ENCODE results near the gene RPL35A. TPM values are rescaled to one million over a fixed set of nuclear protein-coding genes. Genes with fewer than 3 reads are reported as not detected.
"Not testable (repeated sequence)": the region's sequence is repeated elsewhere in the genome, so short reads cannot be mapped to it uniquely, and the experiment has no call there.

The RPL35A gene
- total and polyA plus RNA-seq, 8 donors: 684 to 2,285 (median 2,101) TPM

DNA sequence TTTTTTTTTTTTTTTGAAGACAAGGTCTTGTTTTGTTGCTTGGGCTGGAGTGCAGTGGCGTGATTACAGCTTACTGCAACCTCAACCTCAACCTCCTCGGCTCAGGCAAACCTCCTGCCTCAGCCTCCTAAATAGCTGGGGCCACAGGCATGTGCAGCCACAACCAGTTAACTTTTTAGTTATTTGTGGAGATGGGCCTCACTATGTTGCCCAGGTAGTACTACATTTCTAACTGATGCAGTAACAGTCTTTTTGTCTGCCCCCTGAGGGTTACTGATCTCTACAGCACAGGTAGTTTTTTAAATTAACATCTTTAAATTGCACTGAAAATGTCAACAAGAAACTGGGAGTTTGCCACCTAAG, 6.6 kb downstream of the RPL35A start:
- peaks cover 10 to 54% of the 10 kb centered on the region in 2 donors for H3K36me3 ChIP-seq
- H3K4me1 ChIP-seq: peaks cover 44 to 82% of the 10 kb centered on the region in 2 donors
- H3K27ac ChIP-seq: peak overlapping the region; percentile 84 to 86

DNA sequence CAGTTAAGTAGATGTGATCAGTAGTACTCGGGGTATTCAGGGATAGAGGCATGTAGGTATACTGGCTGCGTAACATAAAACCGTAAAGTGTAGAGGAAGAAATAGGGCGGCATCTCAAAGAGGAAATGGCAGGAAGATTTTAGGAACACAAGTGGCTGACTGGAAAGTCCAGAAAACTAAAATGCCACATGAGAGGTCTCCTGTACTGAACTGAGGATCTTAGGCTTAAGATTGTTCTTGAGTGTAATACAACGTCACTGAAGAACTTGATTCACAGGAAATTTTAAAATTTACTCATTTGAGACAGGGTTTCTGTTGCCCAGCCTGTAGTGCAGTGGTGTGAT, 7.8 kb downstream of the RPL35A start:
- intact Hi-C loops (cut with DNase I): no loop called here
- Histone ChIP-seq H3K27ac (peak overlapping the region; percentile 84 to 86), H3K4me1 (peaks cover 35 to 71% of the 10 kb centered on the region in 2 donors), H3K9me3 (no peaks in the 10 kb centered on the region), H3K4me3 (peak overlapping the region in 1 of 2 donors; percentile 5), H3K27me3 (no peaks in the 10 kb centered on the region), H3K36me3 (peaks cover 9 to 43% of the 10 kb centered on the region in 2 donors)
- ATAC-seq (peak; percentile 1), DNase-seq (no peak)
- TF ChIP-seq, protein P1, sequence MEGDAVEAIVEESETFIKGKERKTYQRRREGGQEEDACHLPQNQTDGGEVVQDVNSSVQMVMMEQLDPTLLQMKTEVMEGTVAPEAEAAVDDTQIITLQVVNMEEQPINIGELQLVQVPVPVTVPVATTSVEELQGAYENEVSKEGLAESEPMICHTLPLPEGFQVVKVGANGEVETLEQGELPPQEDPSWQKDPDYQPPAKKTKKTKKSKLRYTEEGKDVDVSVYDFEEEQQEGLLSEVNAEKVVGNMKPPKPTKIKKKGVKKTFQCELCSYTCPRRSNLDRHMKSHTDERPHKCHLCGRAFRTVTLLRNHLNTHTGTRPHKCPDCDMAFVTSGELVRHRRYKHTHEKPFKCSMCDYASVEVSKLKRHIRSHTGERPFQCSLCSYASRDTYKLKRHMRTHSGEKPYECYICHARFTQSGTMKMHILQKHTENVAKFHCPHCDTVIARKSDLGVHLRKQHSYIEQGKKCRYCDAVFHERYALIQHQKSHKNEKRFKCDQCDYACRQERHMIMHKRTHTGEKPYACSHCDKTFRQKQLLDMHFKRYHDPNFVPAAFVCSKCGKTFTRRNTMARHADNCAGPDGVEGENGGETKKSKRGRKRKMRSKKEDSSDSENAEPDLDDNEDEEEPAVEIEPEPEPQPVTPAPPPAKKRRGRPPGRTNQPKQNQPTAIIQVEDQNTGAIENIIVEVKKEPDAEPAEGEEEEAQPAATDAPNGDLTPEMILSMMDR (IDR thresholded peaks at IDR 0.05): no peak

More for the DNA sequence above, 6.6 kb downstream of the RPL35A start:
- no peak for DNase-seq
- Histone ChIP-seq H3K4me3 (no peak overlapping the region), H3K9me3 (no peaks in the 10 kb centered on the region), H3K27me3 (no peaks in the 10 kb centered on the region)
- intact Hi-C loops (cut with DNase I): no loop called here
- no peak for ATAC-seq
- TF ChIP-seq, protein P1 (IDR thresholded peaks at IDR 0.05): no peak

DNA sequence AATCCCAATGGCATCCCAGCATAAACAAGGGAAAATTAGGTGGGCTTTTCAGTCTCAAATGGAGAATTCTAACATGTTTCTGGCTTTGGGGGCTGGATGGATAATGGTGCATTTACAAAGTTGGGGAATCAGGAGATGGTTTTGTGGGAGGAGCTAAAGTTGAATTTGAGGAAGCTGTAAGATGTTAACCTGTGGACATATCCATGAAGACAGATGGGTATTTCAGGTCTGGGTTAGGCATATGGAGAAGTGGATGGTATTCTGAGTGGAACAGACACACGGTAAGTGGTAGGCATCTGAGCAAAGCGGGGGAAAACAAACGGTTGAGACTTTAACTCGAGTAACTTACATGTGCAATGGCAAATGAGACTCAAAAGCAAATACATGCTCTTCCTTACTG, 8.4 kb downstream of the RPL35A start:
- peaks cover 5 to 37% of the 10 kb centered on the region in 2 donors for H3K36me3 ChIP-seq
- H3K27me3 ChIP-seq: no peaks in the 10 kb centered on the region
- H3K4me3 ChIP-seq: peak overlapping the region in 1 of 2 donors; percentile 90
- H3K27ac ChIP-seq: peak overlapping the region; percentile 84 to 86
- H3K4me1 ChIP-seq: peaks cover 30 to 65% of the 10 kb centered on the region in 2 donors
- no peaks in the 10 kb centered on the region for H3K9me3 ChIP-seq
- intact Hi-C loops (cut with DNase I): no loop called here
- no peak for ATAC-seq
- DNase-seq: no peak
- TF ChIP-seq, protein P1 (IDR thresholded peaks at IDR 0.05): no peak

DNA sequence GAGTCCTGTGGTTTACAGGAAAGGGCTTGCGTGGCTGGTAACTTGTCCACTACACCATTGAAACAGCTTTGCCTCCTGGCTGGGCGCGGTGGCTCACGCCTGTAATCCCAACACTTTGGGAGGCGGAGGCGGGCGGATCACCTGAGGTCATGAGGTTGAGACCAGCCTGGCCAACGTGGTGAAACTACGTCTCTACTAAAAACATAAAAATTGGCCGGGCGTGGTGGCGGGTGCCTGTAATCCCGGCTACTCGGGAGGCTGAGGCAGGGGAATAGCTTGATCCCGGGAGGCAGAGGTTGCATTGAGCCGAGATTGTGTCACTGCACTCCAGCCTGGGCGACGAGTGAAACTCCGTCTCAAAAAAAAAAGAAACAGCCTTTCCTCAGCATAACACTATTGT, 8.9 kb downstream of the RPL35A start:
- H3K27me3 ChIP-seq; DNase-seq; H3K9me3 ChIP-seq; intact Hi-C loops (cut with DNase I); ATAC-seq: not testable (repeated sequence)
- Histone ChIP-seq H3K36me3 (peaks cover 5 to 32% of the 10 kb centered on the region in 2 donors), H3K27ac (peak overlapping the region; percentile 84 to 86), H3K4me3 (peak overlapping the region in 1 of 2 donors; percentile 90), H3K4me1 (peaks cover 25 to 60% of the 10 kb centered on the region in 2 donors)

DNA sequence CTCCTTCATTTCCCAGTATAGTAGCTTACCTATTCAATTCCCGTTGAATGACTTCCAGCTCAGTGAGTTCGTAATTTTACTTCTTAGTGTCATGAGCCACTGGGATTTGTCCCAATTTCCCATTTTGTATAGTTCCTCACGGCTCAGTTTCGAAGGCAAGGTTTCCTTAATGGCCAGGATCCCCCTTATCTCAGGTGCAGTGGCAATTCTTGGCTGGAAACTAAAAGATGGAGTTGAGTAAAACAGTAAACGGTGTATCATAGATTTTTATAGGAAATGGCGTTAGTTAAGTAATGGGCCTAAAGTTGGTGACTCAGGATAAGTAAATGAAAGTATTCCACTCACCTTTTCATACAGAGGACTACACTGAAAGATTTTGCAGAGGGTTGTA, 9.5 kb downstream of the RPL35A start:
- intact Hi-C loops (cut with DNase I): no loop called here
- peaks cover 24 to 54% of the 10 kb centered on the region in 2 donors for H3K4me1 ChIP-seq
- TF ChIP-seq, protein P1 (IDR thresholded peaks at IDR 0.05): no peak

More for the DNA sequence above, 9.5 kb downstream of the RPL35A start:
- no peaks in the 10 kb centered on the region for H3K9me3 ChIP-seq
- no peak for DNase-seq
- H3K4me3 ChIP-seq: peak overlapping the region; percentile 84 to 90
- H3K27me3 ChIP-seq: no peaks in the 10 kb centered on the region
- peak overlapping the region; percentile 84 to 86 for H3K27ac ChIP-seq
- ATAC-seq: no peak
- H3K36me3 ChIP-seq: peaks cover 0 to 25% of the 10 kb centered on the region in 2 donors

All from left lung (tissue), 10 donors.